Activated naive CD8-positive, alpha-beta T cell treated with anti-CD3 and anti-CD28 coated beads, Interleukin-2, amount 10 ng/mL, durations not matched to agents 7 days and 5 days (primary cell): Measurements from ENCODE around the gene PCBP4. TPM values are rescaled to one million over a fixed set of nuclear protein-coding genes. Genes with fewer than 3 reads are reported as not detected.
"Not testable (repeated sequence)": the region's sequence is repeated elsewhere in the genome, so short reads cannot be mapped to it uniquely, and the experiment has no call there.

ENCODE experiments used
- ATAC-seq: fragments of 150-1000 bp; cut with Tn5 transposase; one replicate; pipeline ENCODE4 v1.10.0; 2021; ENCODE audit warnings: low read depth, moderate library complexity
- POLR2A ChIA-PET: fragments of 350-600 bp; sonication (Branson Sonifier 250); formaldehyde crosslinking; loops from one replicate; lab custom pipeline; 2021; ENCODE audit warnings: antibody characterized with exemption; lab: Charles Lee
- DNase-seq: peaks from one replicate; pipeline ENCODE4 v3.0.0; 2021
- H3K27ac Mint-ChIP-seq: one replicate; pipeline ENCODE4 v1.8.0; 2022; ENCODE audit warnings: mild to moderate bottlenecking, mixed read lengths
- H3K27me3 Mint-ChIP-seq: one replicate; pipeline ENCODE4 v1.8.0; 2022; ENCODE audit warnings: mild to moderate bottlenecking, moderate library complexity, mixed read lengths
- H3K36me3 Mint-ChIP-seq: one replicate; pipeline ENCODE4 v1.8.0; 2021; ENCODE audit warnings: mild to moderate bottlenecking, mixed read lengths
- H3K4me1 Mint-ChIP-seq: one replicate; pipeline ENCODE4 v1.8.0; 2021; ENCODE audit warnings: mixed read lengths
- H3K4me3 Mint-ChIP-seq: one replicate; pipeline ENCODE4 v1.8.0; 2022; ENCODE audit warnings: mild to moderate bottlenecking, moderate library complexity, mixed read lengths
- H3K9me3 Mint-ChIP-seq: one replicate; pipeline ENCODE4 v1.8.0; 2021; ENCODE audit warnings: mixed read lengths
- total RNA-seq, 2 experiments: library from RNA; stranded (reverse); gene quantifications; one replicate each; pipeline ENCODE4 v1.2.3, GENCODE V29; 2021

The PCBP4 gene
- total RNA-seq, 2 experiments from 2014 or later = 17.8 to 18.2 TPM

GRCh38 chr3:51934991-51935885 is 32.0 kb downstream of the PCBP4 start:
- Mint-ChIP-seq H3K9me3 (no peaks in the 10 kb centered on the region), H3K27ac (no peak overlapping the region), H3K4me3 (no peak overlapping the region), H3K27me3 (no peaks in the 10 kb centered on the region), H3K36me3 (peaks cover 20% of the 10 kb centered on the region), H3K4me1 (peaks cover 19% of the 10 kb centered on the region)
- POLR2A ChIA-PET = no interaction called here
- ATAC-seq (no peak), DNase-seq (no peak)

- DNase-seq (no peak), ATAC-seq (no peak)
- POLR2A ChIA-PET = no interaction called here
- peaks cover 15% of the 10 kb centered on the region for H3K4me1 Mint-ChIP-seq
- no peaks in the 10 kb centered on the region for H3K27me3 Mint-ChIP-seq
- H3K36me3 Mint-ChIP-seq = peaks cover 21% of the 10 kb centered on the region
- no peak overlapping the region for H3K27ac Mint-ChIP-seq
- no peak overlapping the region for H3K4me3 Mint-ChIP-seq
- no peaks in the 10 kb centered on the region for H3K9me3 Mint-ChIP-seq
Observed at GRCh38 chr3:51934139-51934850, 33.0 kb downstream of the PCBP4 start.

GRCh38 chr3:51933471-51934138 is 33.6 kb downstream of the PCBP4 start:
- no peaks in the 10 kb centered on the region for H3K27me3 Mint-ChIP-seq
- H3K9me3 Mint-ChIP-seq = no peaks in the 10 kb centered on the region
- POLR2A ChIA-PET = no interaction called here
- H3K4me1 Mint-ChIP-seq = peaks cover 11% of the 10 kb centered on the region
- H3K27ac Mint-ChIP-seq = no peak overlapping the region
- no peak overlapping the region for H3K4me3 Mint-ChIP-seq
- ATAC-seq = no peak
- H3K36me3 Mint-ChIP-seq = peaks cover 19% of the 10 kb centered on the region
- no peak for DNase-seq

- no peak overlapping the region for H3K27ac Mint-ChIP-seq
Observed at GRCh38 chr3:51932471-51933370, 34.5 kb downstream of the PCBP4 start.

DNA sequence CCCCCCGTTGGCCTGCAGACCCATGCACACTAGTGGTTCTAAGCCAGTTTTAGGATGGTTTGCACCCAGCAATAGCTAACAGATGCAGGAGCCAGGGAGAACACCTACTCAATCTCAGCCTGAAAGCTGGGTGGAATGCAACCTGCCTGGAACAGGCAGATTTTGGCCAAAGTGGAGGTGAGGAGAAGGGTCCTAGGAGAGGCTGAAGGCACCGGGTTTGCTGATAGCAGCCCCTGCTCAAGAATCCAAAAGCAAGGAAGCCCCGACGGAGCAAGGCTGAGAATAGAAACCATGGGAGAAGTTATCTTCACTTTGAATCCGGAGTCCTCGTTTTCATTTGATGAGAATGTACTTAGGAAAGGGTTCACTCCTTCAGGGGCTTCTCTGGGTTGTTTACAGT is 35.5 kb downstream of the PCBP4 start:
- H3K9me3 Mint-ChIP-seq = no peaks in the 10 kb centered on the region
- no peak overlapping the region for H3K27ac Mint-ChIP-seq

More at GRCh38 chr3:51932471-51933370, 34.5 kb downstream of the PCBP4 start:
- Mint-ChIP-seq H3K4me3 (no peak overlapping the region), H3K27me3 (no peaks in the 10 kb centered on the region), H3K9me3 (no peaks in the 10 kb centered on the region), H3K36me3 (peaks cover 18% of the 10 kb centered on the region), H3K4me1 (peaks cover 6% of the 10 kb centered on the region)
- no peak for ATAC-seq
- no peak for DNase-seq
- POLR2A ChIA-PET = no interaction called here

DNA sequence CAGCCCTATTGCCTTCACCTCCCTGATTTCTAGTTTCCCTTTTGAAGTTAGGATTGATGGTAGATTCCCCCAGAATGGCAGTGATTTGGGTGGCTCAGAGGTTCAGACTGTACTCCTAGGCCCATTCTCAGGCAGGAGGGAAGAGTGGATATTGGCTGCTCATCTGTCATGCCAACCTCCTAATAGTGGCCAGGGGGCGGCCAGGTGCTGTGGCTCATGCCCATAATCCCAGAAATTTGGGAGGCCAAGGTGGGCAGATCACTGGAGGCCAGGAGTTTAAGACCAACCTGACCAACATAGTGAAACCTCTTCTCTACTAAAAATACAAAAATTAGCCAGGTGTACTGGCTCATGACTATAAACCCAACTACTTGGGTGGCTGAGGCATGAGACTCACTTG is 36.8 kb downstream of the PCBP4 start:
- no peak for DNase-seq
- ATAC-seq = no peak
- no peaks in the 10 kb centered on the region for H3K4me1 Mint-ChIP-seq
- H3K27ac Mint-ChIP-seq = no peak overlapping the region
- no peaks in the 10 kb centered on the region for H3K9me3 Mint-ChIP-seq
- H3K4me3 Mint-ChIP-seq = no peak overlapping the region
- POLR2A ChIA-PET = no interaction called here
- H3K36me3 Mint-ChIP-seq = peaks cover 8% of the 10 kb centered on the region
- no peaks in the 10 kb centered on the region for H3K27me3 Mint-ChIP-seq

More for the DNA sequence above, 35.5 kb downstream of the PCBP4 start:
- Mint-ChIP-seq H3K4me3 (no peak overlapping the region), H3K36me3 (peaks cover 10% of the 10 kb centered on the region), H3K4me1 (no peaks in the 10 kb centered on the region), H3K27me3 (no peaks in the 10 kb centered on the region)
- no peak for ATAC-seq
- DNase-seq = no peak
- POLR2A ChIA-PET = interaction anchor here (0.6 kb wide), 1 partner anchor 1334 kb away, joined by 5 read pairs; no protein-coding TSS in a partner anchor

- DNase-seq (no peak), ATAC-seq (no peak)
- H3K27ac Mint-ChIP-seq = no peak overlapping the region
- no peaks in the 10 kb centered on the region for H3K4me1 Mint-ChIP-seq
- H3K27me3 Mint-ChIP-seq = no peaks in the 10 kb centered on the region
- H3K9me3 Mint-ChIP-seq = no peaks in the 10 kb centered on the region
- POLR2A ChIA-PET = no interaction called here
- peaks cover 8% of the 10 kb centered on the region for H3K36me3 Mint-ChIP-seq
- no peak overlapping the region for H3K4me3 Mint-ChIP-seq
Observed at GRCh38 chr3:51929420-51930003, 37.7 kb downstream of the PCBP4 start.

- POLR2A ChIA-PET, H3K9me3 Mint-ChIP-seq: not testable (repeated sequence)
Observed at GRCh38 chr3:51928981-51929380, 38.3 kb downstream of the PCBP4 start.

GRCh38 chr3:51928438-51928837 is 38.8 kb downstream of the PCBP4 start:
- H3K27me3 Mint-ChIP-seq = no peaks in the 10 kb centered on the region
- H3K36me3 Mint-ChIP-seq = peaks cover 5% of the 10 kb centered on the region
- POLR2A ChIA-PET = no interaction called here

More at GRCh38 chr3:51928981-51929380, 38.3 kb downstream of the PCBP4 start:
- not testable (repeated sequence) for DNase-seq, ATAC-seq, H3K4me1 Mint-ChIP-seq, H3K36me3 Mint-ChIP-seq, H3K27ac Mint-ChIP-seq, H3K4me3 Mint-ChIP-seq, H3K27me3 Mint-ChIP-seq

GRCh38 chr3:51927061-51927977 is 39.9 kb downstream of the PCBP4 start:
- Mint-ChIP-seq H3K4me1 (no peaks in the 10 kb centered on the region), H3K27me3 (no peaks in the 10 kb centered on the region), H3K36me3 (peaks cover 1% of the 10 kb centered on the region), H3K4me3 (no peak overlapping the region), H3K9me3 (no peaks in the 10 kb centered on the region), H3K27ac (no peak overlapping the region)
- DNase-seq = no peak
- POLR2A ChIA-PET = no interaction called here
- no peak for ATAC-seq

More at GRCh38 chr3:51928438-51928837, 38.8 kb downstream of the PCBP4 start:
- Mint-ChIP-seq H3K4me1 (no peaks in the 10 kb centered on the region), H3K4me3 (no peak overlapping the region), H3K9me3 (no peaks in the 10 kb centered on the region), H3K27ac (no peak overlapping the region)
- DNase-seq (no peak), ATAC-seq (no peak)

DNA sequence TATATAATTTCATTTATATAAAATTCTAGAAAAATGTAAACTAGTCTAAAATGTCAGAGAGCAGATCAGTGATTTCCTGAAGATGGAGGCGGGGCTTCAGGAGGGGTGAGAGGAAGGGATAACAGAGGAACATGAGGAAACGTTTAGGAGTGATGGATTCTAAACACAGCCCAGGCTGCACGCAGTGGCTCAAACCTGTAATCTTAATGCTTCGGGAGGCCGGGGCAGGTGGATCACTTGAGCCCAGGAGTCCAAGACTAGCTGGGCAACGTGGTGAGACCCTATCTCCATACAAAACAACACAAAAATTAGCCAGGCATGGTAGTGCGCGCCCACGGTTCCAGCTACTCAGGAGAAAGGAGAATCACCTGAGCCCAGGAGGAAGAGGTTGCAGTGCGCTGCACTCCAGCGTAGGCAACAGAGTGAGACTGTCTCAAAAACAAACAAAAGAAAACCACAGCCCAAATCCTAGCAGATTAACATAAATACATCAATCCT is 46.1 kb downstream of the PCBP4 start:
- no peak overlapping the region for H3K27ac Mint-ChIP-seq
- ATAC-seq (no peak), DNase-seq (no peak)
- H3K4me3 Mint-ChIP-seq = no peak overlapping the region
- H3K27me3 Mint-ChIP-seq = peaks cover 22% of the 10 kb centered on the region
- H3K9me3 Mint-ChIP-seq = no peaks in the 10 kb centered on the region
- no peaks in the 10 kb centered on the region for H3K4me1 Mint-ChIP-seq
- H3K36me3 Mint-ChIP-seq = no peaks in the 10 kb centered on the region
- POLR2A ChIA-PET = no interaction called here
